ENCODE data around the gene GTPBP10.

The GTPBP10 gene

DNA sequence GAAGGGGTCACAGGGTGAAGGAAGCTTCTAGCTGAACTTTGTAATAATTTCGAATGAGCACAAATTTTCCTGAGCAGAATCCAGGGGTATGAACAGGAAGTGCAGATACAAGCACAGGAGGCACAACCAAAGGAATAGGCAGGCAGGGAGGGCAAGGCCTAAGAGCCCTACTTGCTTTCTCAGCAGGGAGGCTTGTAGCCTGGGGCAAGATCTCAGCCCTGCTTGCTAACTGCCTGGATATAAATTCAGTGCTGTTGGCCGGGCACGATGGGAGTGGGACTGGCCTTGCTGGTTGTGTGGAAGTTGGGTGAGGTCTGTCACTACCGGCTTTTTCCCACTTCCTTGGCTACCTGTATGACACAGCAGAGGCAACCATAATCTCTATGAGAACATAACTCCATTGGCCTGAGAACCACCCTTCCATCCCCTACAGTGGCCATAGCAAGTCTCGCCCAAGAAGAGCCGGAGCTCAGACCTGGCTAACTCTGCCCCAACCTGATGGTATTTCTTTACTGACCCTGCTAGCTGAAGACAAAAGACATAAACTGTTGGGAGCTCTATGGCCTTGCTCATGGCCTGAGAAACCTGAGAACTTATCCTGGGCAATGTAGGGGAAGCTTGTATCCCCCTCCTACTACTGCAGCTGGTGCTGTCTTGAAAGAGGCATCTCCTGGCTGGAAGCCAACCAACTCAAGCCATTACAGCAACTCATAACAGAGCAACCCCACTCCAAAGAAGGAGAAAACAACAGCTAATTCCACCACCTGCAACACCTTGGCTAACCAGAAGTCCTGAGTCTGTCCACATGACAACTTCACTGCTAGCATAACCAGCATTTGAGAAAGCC, 84.3 kb downstream of the GTPBP10 start:
- DNase-seq (ENCODE audit: low spot score), result no peak

DNA sequence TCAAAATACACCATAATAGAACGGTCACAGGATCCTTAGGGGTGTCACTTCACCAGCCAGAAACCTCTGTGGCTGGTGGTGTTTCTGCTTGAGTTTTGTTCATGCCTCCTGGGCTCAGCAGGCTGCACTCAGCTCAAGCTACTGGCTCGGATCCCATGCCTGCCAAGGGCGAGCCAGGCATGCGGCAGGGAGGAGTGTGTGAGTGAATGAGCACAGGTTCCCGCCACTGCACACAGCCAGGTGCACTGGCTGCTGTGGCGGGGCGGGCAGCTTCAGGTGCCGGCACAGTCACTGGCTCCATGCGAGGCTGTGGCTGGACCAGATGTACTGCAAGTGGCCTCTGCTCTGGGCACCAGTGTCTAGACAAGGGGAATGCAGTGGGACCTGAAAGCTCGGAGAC, 86.2 kb downstream of the GTPBP10 start:
- no peak for DNase-seq (ENCODE audit: low spot score)

DNA sequence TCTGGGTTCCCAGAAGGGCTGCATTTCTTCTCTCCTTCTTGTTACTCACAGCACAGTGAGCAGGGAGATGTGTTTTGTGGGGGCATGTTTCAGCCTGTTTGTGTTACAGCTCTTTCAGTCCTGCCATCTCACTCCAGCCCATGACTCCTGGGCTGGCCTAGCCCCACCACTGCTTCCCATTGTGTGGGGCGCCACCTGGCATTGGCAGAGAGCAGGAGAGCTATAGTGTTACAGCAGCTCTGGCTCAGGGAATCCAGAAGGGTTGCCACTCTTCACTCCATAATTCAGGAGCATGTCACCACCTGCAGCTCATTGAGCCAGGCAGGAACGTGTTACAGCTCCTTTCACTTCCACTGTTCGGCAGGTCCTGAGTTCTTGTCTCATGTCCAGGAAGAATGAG, 86.7 kb downstream of the GTPBP10 start:
- DNase-seq (ENCODE audit: low spot score), result no peak
